Spinal cord (tissue), 10 donors: ENCODE data around the gene EZR. TPM values are rescaled to one million over a fixed set of nuclear protein-coding genes. Genes with fewer than 3 reads are reported as not detected.

Experiments
- DNase-seq, 6 donors: peaks; one replicate each; pipeline versions ENCODE4 v3.0.0 to v3.0.0-alpha.2; 2013 to 2015; ENCODE audit warnings: low spot score in 6 of 6, low read depth in 4 of 6
- H3K27ac ChIP-seq: one replicate; pipeline ENCODE4 v1.5.1; 2013; ENCODE audit warnings: low read depth, low read length, control low read depth
- H3K27me3 ChIP-seq: one replicate; pipeline ENCODE4 v1.6.1; 2013; ENCODE audit warnings: low read length; ENCODE audit not compliant: control insufficient read depth, insufficient read depth
- H3K36me3 ChIP-seq: one replicate; pipeline ENCODE4 v1.6.1; 2013; ENCODE audit warnings: low read length; ENCODE audit not compliant: control insufficient read depth, insufficient read depth
- H3K4me1 ChIP-seq: one replicate; pipeline ENCODE4 v1.6.1; 2013; ENCODE audit warnings: low read length; ENCODE audit not compliant: control insufficient read depth, insufficient read depth
- H3K4me3 ChIP-seq: one replicate; pipeline ENCODE4 v1.5.1; 2013; ENCODE audit warnings: low read depth, low read length, control low read depth
- H3K9me3 ChIP-seq: one replicate; pipeline ENCODE4 v1.6.1; 2013; ENCODE audit warnings: low read length; ENCODE audit not compliant: control insufficient read depth, insufficient read depth
- WGBS: methylation state at CpG from one replicate; pipeline ENCODE4 v1.1.5; 2013; ENCODE audit warnings: missing lambda C conversion rate; ENCODE audit not compliant: insufficient coverage; 5-methylcytosine and 5-hydroxymethylcytosine counted together
- polyA plus RNA-seq, 2 donors: library from polyadenylated mRNA; unstranded; fragments of 120-200 nt; gene quantifications; one replicate each; pipeline ENCODE4 v1.2.1, GENCODE V29; 2013; ENCODE audit not compliant: insufficient read length in 2 of 2
- total RNA-seq, 2 donors: library from RNA; depleted of rRNA in 1 of 2; stranded (reverse); fragments of 120-200 nt in 1 of 2; fragments of >200 nt in 1 of 2; gene quantifications; one replicate each; pipeline versions ENCODE4 v1.2.3 to v1.2.4, GENCODE V29; 2013 to 2014
- donor health status: healthy.

The EZR gene
- total and polyA plus RNA-seq, 4 donors, result 114 to 244 (median 177) TPM

DNA sequence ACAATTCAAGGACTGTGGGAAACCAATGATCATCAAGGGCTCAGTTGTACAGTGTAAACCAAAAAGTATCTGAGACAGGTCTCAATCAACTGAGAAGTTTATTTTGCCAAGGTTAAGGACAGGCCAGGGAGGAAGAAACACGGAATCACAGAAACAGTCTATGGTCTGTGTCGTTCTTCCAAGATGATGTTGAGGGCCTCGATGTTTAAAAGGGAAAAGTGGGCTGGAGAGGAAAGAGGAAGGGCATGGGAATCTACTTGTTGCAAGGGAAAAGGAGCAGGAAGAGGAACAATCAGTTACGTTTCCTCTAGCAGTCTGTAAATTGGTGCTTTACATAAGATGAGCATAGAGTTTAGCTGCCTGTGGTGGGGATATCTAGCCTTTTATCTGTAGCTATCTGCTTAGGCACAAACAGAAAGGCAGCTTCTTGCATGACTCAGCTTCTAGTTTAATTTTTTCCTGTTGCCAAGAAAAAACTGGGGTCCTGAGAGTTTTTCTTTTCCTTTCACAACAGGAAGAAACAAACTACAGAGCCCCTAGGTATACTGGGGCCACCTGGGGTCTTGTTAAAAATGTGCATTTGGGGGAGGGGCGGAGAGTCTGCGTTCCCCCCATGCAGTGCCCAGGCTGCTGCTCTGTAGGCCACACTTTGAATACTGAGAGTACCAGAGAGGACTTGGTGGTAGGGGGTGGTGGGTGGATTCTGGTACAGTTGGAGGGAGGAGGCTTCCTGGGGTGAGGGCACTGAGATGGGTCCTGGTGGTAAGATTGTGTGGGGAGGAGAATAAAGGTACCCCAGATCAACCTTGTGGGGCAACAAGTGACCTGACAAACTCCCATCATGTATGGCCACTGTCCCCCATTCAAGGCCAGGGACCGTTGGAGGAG, 35.3 kb upstream of the EZR start:
- Histone ChIP-seq H3K27me3 (peaks cover 2% of the 10 kb centered on the region), H3K4me3 (no peak overlapping the region), H3K4me1 (peaks cover 11% of the 10 kb centered on the region), H3K36me3 (no peaks in the 10 kb centered on the region), H3K27ac (no peak overlapping the region), H3K9me3 (no peaks in the 10 kb centered on the region)
- 75% methylated on average over 6 of the region's 7 CpGs for WGBS
- no peak for DNase-seq

DNA sequence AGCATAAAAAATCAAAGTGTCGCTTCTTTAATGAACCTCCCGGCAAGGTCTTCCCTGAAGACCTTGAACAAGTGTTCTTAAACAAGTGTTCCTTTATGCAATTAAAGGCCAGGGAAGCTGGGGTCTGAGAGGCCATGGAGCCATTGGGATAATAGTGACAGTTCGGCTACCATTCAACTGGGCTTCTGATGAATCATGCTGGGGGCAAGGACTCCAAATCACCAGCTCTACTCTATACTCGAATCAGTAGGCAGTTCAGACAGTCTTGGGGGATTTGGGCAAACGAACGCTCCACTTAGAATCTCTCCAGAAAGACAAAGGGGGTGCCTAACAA, 34.7 kb upstream of the EZR start:
- peaks cover 2% of the 10 kb centered on the region for H3K27me3 ChIP-seq
- WGBS, result 48% methylated on average over 6 of the region's 6 CpGs
- no peak for DNase-seq
- no peak overlapping the region for H3K4me3 ChIP-seq
- no peaks in the 10 kb centered on the region for H3K9me3 ChIP-seq
- H3K36me3 ChIP-seq, result no peaks in the 10 kb centered on the region
- no peak overlapping the region for H3K27ac ChIP-seq
- H3K4me1 ChIP-seq, result peaks cover 11% of the 10 kb centered on the region

DNA sequence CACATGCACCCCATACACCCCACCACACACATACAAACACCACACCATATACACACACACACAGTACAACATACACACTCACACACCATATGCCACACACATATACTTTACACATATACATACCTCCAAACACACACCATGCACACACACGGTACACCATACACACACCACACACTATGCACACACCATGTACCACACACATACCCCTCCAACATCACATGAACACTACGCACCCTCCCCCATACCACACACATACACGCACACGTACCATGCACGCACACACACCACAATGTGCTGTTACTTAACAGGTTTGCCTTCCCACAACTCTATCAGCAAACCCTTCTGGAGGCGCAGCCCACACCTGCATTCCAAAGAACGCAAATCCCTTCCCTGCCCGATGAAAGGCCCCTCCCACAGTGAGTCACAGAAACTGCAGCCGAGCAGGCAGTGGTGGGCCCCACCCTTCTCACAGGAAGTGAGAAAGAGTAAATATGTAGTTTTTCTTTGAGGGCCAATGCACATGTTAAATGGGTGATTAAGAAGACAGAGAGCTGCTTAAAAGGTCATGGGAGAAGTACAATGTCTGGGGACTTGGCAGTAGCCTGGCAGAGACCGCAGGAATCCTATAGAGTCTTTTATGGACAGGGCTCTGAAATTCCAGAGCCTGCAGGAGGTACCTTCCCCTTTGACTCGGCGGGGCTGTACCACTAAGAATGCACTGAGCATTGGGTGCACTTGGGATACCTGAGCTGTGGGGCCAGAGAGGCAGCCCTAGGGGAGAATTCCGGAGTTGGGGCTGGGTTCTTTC, 34.1 kb upstream of the EZR start:
- Histone ChIP-seq H3K27me3 (peaks cover 2% of the 10 kb centered on the region), H3K4me3 (no peak overlapping the region), H3K4me1 (peaks cover 11% of the 10 kb centered on the region), H3K36me3 (no peaks in the 10 kb centered on the region), H3K27ac (no peak overlapping the region), H3K9me3 (no peaks in the 10 kb centered on the region)
- WGBS, result 52% methylated on average over 11 of the region's 13 CpGs
- DNase-seq, result peak in 2 of 6 donors; percentile 24 to 29

DNA sequence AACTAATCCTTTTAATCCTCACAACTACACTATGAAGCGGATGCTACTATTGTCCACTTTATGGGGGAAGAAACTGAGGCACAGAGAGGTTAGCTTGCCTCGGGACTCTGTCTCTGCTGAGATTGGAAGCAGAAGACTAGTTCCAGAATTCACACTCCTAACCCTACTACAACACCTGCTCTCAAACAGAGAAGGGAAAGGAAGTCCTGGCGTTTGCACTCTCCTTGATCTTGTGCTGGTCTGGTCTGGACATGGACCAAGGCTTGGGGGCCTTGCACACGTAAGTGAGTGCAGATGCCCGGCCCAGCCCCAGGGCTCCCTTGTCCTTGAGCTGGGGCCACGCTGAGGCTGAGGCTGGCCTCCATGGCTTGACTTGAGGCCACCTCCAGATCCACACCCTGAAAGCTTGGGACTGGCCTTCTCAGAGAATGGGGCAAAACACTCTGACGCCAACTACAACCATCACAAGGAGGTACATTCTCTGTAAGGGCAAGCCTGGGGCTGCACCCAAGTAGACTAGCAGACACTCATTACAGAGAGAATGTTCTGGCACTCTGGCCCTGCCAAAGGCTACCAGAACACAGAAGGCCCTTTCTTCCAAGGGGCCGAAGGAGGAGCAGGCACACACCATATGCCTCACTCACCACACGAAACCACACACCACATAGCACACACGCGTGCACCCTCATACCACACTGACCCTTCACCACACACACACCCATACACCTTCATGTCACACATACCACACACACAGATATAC, 33.3 kb upstream of the EZR start:
- Histone ChIP-seq H3K4me1 (peaks cover 11% of the 10 kb centered on the region), H3K36me3 (no peaks in the 10 kb centered on the region), H3K27me3 (peaks cover 2% of the 10 kb centered on the region), H3K4me3 (no peak overlapping the region), H3K9me3 (no peaks in the 10 kb centered on the region), H3K27ac (no peak overlapping the region)
- 93% methylated on average over 9 of the region's 11 CpGs for WGBS
- DNase-seq, result no peak

DNA sequence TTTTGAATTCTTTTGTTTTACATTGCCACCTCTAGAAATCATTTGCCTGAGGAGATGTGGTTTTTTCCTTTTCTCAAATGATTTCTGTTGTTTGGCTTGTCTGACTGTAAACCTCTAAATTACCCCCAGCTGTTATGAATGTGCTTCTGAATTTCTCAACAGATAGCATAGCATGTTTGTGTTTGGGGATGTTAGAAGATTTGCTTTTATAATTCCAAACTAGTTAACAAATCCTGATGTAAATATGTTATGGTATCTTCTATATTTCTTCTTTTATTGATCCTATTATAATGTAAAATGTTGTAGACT, 31.6 kb upstream of the EZR start:
- H3K4me1 ChIP-seq, result peaks cover 11% of the 10 kb centered on the region
- no peak overlapping the region for H3K27ac ChIP-seq
- no peaks in the 10 kb centered on the region for H3K36me3 ChIP-seq

DNA sequence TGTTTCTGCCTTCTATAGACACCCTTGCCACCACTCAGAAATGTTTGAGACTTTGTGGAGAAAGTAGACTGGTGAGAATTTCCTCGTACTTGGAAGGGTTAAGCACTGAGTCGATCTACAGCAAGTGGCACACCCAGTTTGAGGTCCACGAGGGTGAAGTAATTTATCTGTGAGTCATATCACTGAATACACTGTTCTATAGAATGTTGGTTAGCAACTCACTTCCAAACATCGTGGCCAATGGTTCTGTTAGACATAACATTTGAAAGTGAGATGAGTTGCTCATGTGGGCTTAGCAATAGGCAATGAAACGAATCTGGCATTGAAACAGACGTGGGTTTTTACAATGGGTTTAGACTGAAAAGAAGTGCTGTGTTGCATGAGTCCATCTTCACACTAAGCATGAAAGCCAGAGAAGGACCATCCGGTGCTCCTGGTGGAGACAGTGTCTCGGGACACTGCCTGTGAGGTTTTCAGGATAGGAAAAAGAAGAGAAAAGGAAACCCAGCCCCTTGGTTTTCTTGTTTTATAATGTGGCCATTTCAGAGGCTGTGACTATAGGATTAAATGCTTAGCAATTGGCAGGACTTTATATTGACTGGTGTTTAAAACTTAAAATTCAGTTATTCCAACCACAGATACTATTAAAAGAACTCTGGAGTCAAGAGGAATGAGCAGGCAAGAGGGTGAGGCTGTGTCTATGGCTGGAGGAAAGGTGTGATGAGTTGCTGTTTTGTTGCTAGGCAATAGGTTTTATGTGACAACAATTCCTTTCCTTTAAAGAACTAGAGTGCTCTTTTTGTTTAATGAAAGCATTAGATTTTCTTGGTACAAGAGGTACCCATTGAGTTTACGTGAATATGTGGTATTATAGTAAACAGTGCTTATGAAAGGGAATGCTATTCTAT, 31.0 kb upstream of the EZR start:
- Histone ChIP-seq H3K4me1 (peaks cover 11% of the 10 kb centered on the region), H3K36me3 (no peaks in the 10 kb centered on the region), H3K27me3 (peaks cover 2% of the 10 kb centered on the region), H3K9me3 (no peaks in the 10 kb centered on the region), H3K4me3 (no peak overlapping the region), H3K27ac (no peak overlapping the region)
- WGBS, result 29% methylated on average over 4 of the region's 9 CpGs
- DNase-seq, result peak in 2 of 6 donors; percentile 56 to 83

More for the DNA sequence above, 31.6 kb upstream of the EZR start:
- Histone ChIP-seq H3K9me3 (no peaks in the 10 kb centered on the region), H3K4me3 (no peak overlapping the region), H3K27me3 (peaks cover 2% of the 10 kb centered on the region)
- no peak for DNase-seq

DNA sequence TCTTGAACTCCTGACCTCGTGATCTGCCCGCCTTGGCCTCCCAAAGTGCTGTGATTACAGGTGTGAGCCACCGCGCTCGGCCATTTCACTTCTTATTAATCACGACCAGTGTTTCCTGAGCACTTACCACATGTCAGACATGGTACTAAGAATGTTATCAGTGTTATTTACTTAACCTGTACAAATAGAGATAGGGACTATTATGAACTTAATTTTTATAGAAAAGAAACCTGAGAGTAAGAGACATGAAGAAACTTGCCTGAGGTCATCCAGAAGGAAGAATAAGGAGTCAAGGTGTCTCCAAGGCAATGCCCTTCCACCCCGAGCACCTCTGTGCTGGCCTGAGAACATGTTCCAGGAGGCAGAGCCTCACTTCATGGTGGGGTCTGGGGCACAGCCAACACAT, 29.3 kb upstream of the EZR start:
- H3K4me1 ChIP-seq, result peaks cover 8% of the 10 kb centered on the region

DNA sequence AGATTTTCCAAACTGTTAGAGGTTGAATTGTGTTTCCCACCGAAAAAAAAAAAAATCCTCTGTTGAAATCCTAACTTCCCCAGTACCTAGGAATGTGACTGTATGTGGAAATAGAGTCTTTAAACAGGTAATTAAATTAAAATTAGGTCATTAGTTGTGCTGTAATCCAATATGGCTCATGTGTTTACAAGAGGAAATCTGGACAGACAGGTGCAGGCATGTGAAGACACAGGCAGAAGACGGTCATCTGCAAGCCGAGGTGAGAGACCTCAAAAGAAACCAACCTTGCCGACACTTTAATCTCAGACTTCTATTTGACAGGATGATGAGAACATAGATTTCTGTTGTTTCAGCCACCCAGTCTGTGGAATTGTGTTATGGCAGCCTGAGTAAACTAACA, 28.6 kb upstream of the EZR start:
- Histone ChIP-seq H3K36me3 (no peaks in the 10 kb centered on the region), H3K4me1 (peaks cover 4% of the 10 kb centered on the region), H3K4me3 (no peak overlapping the region), H3K27ac (no peak overlapping the region), H3K9me3 (no peaks in the 10 kb centered on the region), H3K27me3 (no peaks in the 10 kb centered on the region)
- no peak for DNase-seq
- no CpG with 5 or more reads among the region's 4 CpGs for WGBS

More for the DNA sequence above, 29.3 kb upstream of the EZR start:
- Histone ChIP-seq H3K36me3 (no peaks in the 10 kb centered on the region), H3K4me3 (no peak overlapping the region), H3K9me3 (no peaks in the 10 kb centered on the region), H3K27ac (no peak overlapping the region), H3K27me3 (peaks cover 2% of the 10 kb centered on the region)
- 86% methylated on average over 1 of the region's 7 CpGs for WGBS
- no peak for DNase-seq

DNA sequence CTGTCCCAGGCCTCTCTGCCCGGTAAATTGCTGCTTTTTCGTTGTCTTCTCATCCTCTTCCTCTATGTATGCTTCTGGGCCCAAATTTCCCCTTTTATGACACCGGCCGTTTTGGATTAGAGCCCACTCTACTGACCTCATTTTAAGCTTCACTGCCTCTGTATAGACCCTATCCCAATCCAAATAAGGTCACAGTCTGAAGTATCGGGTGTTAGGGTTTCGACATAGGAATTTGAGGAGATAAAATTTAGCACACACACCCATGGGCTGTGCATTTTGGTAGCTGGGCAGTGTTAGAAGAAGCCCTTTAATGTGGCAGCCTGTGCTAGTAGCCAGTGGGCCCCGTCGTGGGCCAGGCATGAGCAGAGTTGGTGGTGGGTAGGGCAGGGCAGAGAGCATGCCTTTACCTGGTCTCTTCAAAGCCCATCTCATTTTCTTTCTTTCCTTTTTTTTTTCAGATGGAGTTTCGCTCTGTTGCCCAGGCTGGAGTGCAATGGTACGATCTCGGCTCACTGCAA, 27.9 kb upstream of the EZR start:
- Histone ChIP-seq H3K27me3 (no peaks in the 10 kb centered on the region), H3K9me3 (no peaks in the 10 kb centered on the region), H3K4me1 (peaks cover 4% of the 10 kb centered on the region), H3K4me3 (no peak overlapping the region), H3K36me3 (no peaks in the 10 kb centered on the region), H3K27ac (no peak overlapping the region)
- 84% methylated on average over 5 of the region's 11 CpGs for WGBS
- no peak for DNase-seq
